ENCODE data around the gene HERC5.

Gene HERC5

GRCh38 chr4:88518911-88519310 lies 62.0 kb downstream of the HERC5 start:
- no peak overlapping the region for H3K27ac Mint-ChIP-seq
- no peak overlapping the region for H3K4me3 Mint-ChIP-seq
- no peaks in the 10 kb centered on the region for H3K27me3 Mint-ChIP-seq
- peaks cover 25% of the 10 kb centered on the region for H3K36me3 Mint-ChIP-seq (ENCODE audit: low read depth)
- no peaks in the 10 kb centered on the region for H3K9me3 Mint-ChIP-seq
- peaks cover 8% of the 10 kb centered on the region for H3K4me1 Mint-ChIP-seq (ENCODE audit: low read depth)
- intact Hi-C loops (cut with micrococcal nuclease): loop anchor here (2.0 to 10.0 kb wide), 3 partner anchors 60 to 484 kb away; partner anchors contain the start of gene PPM1K

DNA sequence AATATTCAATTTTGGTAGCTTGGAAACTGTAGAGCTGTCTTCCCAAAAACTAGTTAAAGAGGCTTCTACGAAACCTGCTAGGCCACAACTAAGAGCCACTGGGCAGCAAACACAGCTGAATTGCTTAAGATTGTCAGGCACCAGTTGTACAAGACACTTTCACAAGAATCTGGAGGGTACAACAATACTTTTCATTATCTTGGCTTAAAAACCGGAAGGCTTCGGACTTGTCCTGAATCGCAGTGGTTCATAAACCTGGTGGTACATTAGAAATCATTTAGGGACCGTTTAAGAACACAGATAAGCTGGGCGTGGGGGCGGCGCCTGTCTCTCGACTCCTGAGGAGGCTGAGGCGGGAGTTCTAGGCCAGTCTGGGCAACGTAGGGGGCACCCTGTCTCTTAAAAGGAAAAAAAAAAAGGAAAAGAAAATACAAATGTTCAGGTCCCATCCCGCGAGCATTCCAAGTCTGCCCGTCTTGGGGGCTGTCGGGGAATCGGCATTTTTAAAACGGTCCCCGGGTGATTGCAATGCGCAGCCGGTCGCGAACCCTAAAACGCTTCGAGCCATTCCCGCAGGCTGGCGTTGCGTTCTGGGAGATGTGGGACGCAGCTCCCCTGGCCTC lies 65.9 kb downstream of the HERC5 start:
- Mint-ChIP-seq H3K4me3 (peak overlapping the region; percentile 99), H3K27me3 (peaks cover 1% of the 10 kb centered on the region), H3K9me3 (no peaks in the 10 kb centered on the region), H3K27ac (peak overlapping the region; percentile 95), H3K36me3 (ENCODE audit: low read depth) (peaks cover 25% of the 10 kb centered on the region), H3K4me1 (ENCODE audit: low read depth) (peaks cover 8% of the 10 kb centered on the region)
- intact Hi-C loops (cut with micrococcal nuclease): loop anchor here (2.0 kb wide), 1 partner anchor 144 kb away; the partner anchor contains the start of gene HERC6

DNA sequence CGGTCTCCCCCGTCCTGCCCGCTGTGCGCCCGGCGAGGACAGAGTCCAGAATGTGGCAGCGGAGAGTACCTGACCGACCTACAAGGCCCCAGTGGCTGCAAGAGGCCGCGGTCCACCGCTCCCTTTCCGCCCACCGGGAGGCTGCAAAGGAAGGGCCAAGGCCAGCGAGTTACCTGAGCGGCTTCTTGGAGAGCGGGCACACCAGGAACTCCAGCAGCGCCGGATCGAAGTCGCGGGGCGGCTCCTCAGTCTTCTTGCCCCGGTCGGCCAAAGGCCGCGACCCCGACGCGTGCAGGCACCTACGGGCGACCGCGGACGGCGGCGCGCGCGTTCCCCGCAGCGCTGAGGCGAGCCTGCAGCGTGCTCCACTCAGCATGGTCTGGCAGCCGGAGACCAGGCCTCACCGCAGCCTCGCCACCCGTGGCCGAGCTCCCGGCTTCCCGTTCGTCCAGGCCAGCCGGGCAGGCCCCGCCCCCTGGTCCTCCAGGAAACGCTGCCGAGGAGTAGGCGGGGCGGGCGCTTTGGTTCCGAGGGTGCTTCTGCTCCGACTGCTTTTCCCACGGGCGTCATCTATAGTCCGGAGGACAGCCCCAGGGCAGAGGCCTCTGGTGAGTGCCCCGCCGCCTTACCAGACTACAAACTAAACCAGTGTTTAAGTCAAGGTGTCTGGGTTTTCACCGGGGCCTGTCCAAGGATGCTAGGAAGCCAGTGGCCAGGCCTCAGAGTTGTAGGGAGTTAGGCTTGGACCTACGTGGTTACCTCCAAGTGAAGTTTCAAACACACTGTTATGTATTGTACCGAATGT lies 66.6 kb downstream of the HERC5 start, which contains the start of gene PYURF:
PYURF (minus strand) TSS at position 452 of the 805 bp plus-strand sequence; CDS start at position 376, 76 bp downstream.
- H3K27ac Mint-ChIP-seq: peak within 1 kb of the TSS; percentile 95
- intact Hi-C loops (cut with micrococcal nuclease): loop anchor here (2.0 kb wide), 1 partner anchor 145 kb away; the partner anchor contains the start of gene HERC6
- peaks cover 1% of the 10 kb centered on the region for H3K27me3 Mint-ChIP-seq
- peak within 1 kb of the TSS; percentile 99 for H3K4me3 Mint-ChIP-seq
- H3K4me1 Mint-ChIP-seq (ENCODE audit: low read depth): peaks cover 8% of the 10 kb centered on the region
- peaks cover 25% of the 10 kb centered on the region for H3K36me3 Mint-ChIP-seq (ENCODE audit: low read depth)
- no peaks in the 10 kb centered on the region for H3K9me3 Mint-ChIP-seq

- peak overlapping the region; percentile 95 for H3K27ac Mint-ChIP-seq
- intact Hi-C loops (cut with micrococcal nuclease): no loop called here
- H3K4me3 Mint-ChIP-seq: no peak overlapping the region
- H3K9me3 Mint-ChIP-seq: no peaks in the 10 kb centered on the region
- H3K4me1 Mint-ChIP-seq (ENCODE audit: low read depth): peaks cover 8% of the 10 kb centered on the region
- peaks cover 25% of the 10 kb centered on the region for H3K36me3 Mint-ChIP-seq (ENCODE audit: low read depth)
- H3K27me3 Mint-ChIP-seq: peaks cover 1% of the 10 kb centered on the region
Observed at GRCh38 chr4:88524171-88524570, 67.3 kb downstream of the HERC5 start.

GRCh38 chr4:88526221-88526815 lies 69.4 kb downstream of the HERC5 start:
- Mint-ChIP-seq H3K4me3 (no peak overlapping the region), H3K27me3 (peaks cover 1% of the 10 kb centered on the region)

DNA sequence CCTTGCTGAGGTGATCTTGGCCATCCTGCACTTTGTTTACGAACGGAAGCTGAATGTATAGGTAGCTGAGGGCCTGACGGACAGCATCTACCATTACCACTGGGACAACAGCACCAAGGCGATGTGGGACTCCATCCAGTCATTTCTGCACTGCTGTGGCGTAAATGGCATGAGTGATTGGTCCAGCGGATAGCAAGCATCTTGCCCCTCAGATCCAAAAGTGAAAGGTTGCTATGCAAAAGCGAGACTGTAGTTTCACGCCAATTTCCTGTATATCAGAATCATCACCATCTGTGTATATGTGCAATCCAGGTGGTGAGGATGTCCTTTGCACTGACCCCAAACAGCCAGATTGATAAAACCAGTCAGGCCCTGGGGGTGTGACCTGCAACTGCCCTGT lies 70.9 kb downstream of the HERC5 start:
- intact Hi-C loops (cut with micrococcal nuclease): loop anchor here (5.0 kb wide), 1 partner anchor 290 kb away; no protein-coding TSS in a partner anchor
- Mint-ChIP-seq H3K27me3 (peaks cover 1% of the 10 kb centered on the region), H3K36me3 (ENCODE audit: low read depth) (peaks cover 10% of the 10 kb centered on the region), H3K27ac (no peak overlapping the region), H3K4me3 (no peak overlapping the region), H3K9me3 (no peaks in the 10 kb centered on the region), H3K4me1 (ENCODE audit: low read depth) (no peaks in the 10 kb centered on the region)

More at GRCh38 chr4:88526221-88526815, 69.4 kb downstream of the HERC5 start:
- H3K27ac Mint-ChIP-seq: no peak overlapping the region
- H3K36me3 Mint-ChIP-seq (ENCODE audit: low read depth): peaks cover 14% of the 10 kb centered on the region
- no peaks in the 10 kb centered on the region for H3K9me3 Mint-ChIP-seq
- H3K4me1 Mint-ChIP-seq (ENCODE audit: low read depth): peaks cover 8% of the 10 kb centered on the region
- intact Hi-C loops (cut with micrococcal nuclease): loop anchor here (5.0 kb wide), 1 partner anchor 291 kb away; no protein-coding TSS in a partner anchor

GRCh38 chr4:88528861-88529260 lies 71.9 kb downstream of the HERC5 start:
- intact Hi-C loops (cut with micrococcal nuclease): loop anchor here (5.0 kb wide), 1 partner anchor 288 kb away; no protein-coding TSS in a partner anchor
- Mint-ChIP-seq H3K36me3 (ENCODE audit: low read depth) (no peaks in the 10 kb centered on the region), H3K9me3 (no peaks in the 10 kb centered on the region), H3K27ac (no peak overlapping the region), H3K27me3 (peaks cover 1% of the 10 kb centered on the region), H3K4me1 (ENCODE audit: low read depth) (no peaks in the 10 kb centered on the region), H3K4me3 (no peak overlapping the region)

DNA sequence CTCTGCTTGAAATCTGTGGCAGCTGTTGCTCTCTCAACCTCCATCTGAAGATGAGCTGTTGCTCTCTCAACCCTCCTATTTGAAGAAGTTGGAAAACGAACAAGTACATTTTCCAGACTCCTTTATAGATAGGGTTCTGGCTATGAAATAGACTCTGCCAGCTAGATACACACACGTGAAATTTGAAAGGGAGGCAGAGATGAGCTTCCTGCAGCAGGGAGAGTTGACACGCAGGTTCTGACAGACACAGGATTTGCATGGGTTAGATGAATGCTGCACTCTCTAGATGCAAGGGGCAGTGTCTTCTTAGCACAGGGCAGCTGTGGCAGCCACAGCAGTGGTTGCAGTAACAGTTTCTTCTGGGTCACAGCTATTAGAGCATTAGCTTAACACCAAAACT lies 74.6 kb downstream of the HERC5 start:
- intact Hi-C loops (cut with micrococcal nuclease): loop anchor here (5.0 kb wide), 2 partner anchors 56 to 486 kb away; no protein-coding TSS in a partner anchor
- Mint-ChIP-seq H3K36me3 (ENCODE audit: low read depth) (no peaks in the 10 kb centered on the region), H3K4me1 (ENCODE audit: low read depth) (no peaks in the 10 kb centered on the region), H3K4me3 (no peak overlapping the region), H3K27ac (no peak overlapping the region), H3K9me3 (no peaks in the 10 kb centered on the region), H3K27me3 (peaks cover 1% of the 10 kb centered on the region)

DNA sequence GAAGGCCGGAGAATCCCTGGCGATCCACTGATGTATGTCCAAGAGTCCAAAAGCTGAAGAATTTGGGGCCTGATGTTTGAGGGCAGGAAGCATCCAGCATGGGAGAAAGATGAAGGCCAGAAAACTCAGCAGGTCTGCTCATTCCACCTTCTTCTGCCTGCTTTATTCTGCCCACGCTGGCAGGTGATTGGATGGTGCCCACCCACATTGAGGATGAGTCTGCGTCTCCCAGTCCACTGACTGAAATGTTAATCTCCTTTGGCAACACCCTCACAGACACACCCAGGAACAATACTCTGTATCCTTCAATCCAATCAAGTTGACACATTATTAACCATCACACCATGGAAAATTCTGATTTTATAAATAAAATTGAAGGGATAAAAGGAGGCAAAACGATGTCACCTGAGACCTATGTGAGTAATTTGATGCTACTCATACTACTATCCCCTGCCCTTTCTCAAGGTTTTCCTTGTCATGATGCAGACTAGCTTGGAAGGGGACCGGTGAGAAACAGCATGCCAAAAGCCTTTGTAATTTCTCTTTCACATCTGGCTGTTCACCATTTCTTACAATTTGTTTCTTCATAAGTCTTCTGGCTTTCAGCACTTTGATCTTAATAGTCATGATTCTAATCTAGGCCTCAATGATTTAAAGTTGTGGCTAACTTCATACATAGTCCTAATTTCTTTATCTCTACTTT lies 76.3 kb downstream of the HERC5 start:
- H3K4me3 Mint-ChIP-seq: no peak overlapping the region
- H3K4me1 Mint-ChIP-seq (ENCODE audit: low read depth): no peaks in the 10 kb centered on the region
- H3K27ac Mint-ChIP-seq: no peak overlapping the region
- no peaks in the 10 kb centered on the region for H3K36me3 Mint-ChIP-seq (ENCODE audit: low read depth)
- intact Hi-C loops (cut with micrococcal nuclease): loop anchor here (5.0 kb wide), 2 partner anchors 54 to 484 kb away; no protein-coding TSS in a partner anchor
- H3K27me3 Mint-ChIP-seq: no peaks in the 10 kb centered on the region
- H3K9me3 Mint-ChIP-seq: no peaks in the 10 kb centered on the region

GRCh38 chr4:88533937-88534750 lies 77.2 kb downstream of the HERC5 start:
- H3K27ac Mint-ChIP-seq: no peak overlapping the region
- H3K27me3 Mint-ChIP-seq: no peaks in the 10 kb centered on the region
- intact Hi-C loops (cut with micrococcal nuclease): loop anchor here (5.0 kb wide), 2 partner anchors 53 to 483 kb away; no protein-coding TSS in a partner anchor
- no peaks in the 10 kb centered on the region for H3K9me3 Mint-ChIP-seq
- H3K36me3 Mint-ChIP-seq (ENCODE audit: low read depth): no peaks in the 10 kb centered on the region
- no peak overlapping the region for H3K4me3 Mint-ChIP-seq
- H3K4me1 Mint-ChIP-seq (ENCODE audit: low read depth): peaks cover 3% of the 10 kb centered on the region

GRCh38 chr4:88535090-88535755 lies 78.3 kb downstream of the HERC5 start:
- intact Hi-C loops (cut with micrococcal nuclease): loop anchor here (5.0 kb wide), 1 partner anchor 122 kb away; no protein-coding TSS in a partner anchor
- H3K27me3 Mint-ChIP-seq: peaks cover 2% of the 10 kb centered on the region
- no peak overlapping the region for H3K4me3 Mint-ChIP-seq
- H3K36me3 Mint-ChIP-seq (ENCODE audit: low read depth): no peaks in the 10 kb centered on the region
- peaks cover 8% of the 10 kb centered on the region for H3K4me1 Mint-ChIP-seq (ENCODE audit: low read depth)
- no peaks in the 10 kb centered on the region for H3K9me3 Mint-ChIP-seq
- no peak overlapping the region for H3K27ac Mint-ChIP-seq

GRCh38 chr4:88537709-88538108 lies 80.8 kb downstream of the HERC5 start:
- intact Hi-C loops (cut with micrococcal nuclease): loop anchor here (5.0 kb wide), 1 partner anchor 120 kb away; no protein-coding TSS in a partner anchor
- no peak overlapping the region for H3K4me3 Mint-ChIP-seq
- no peaks in the 10 kb centered on the region for H3K36me3 Mint-ChIP-seq (ENCODE audit: low read depth)
- peaks cover 2% of the 10 kb centered on the region for H3K27me3 Mint-ChIP-seq
- no peak overlapping the region for H3K27ac Mint-ChIP-seq
- no peaks in the 10 kb centered on the region for H3K9me3 Mint-ChIP-seq
- peaks cover 8% of the 10 kb centered on the region for H3K4me1 Mint-ChIP-seq (ENCODE audit: low read depth)
